ENCODE results near the gene HNRNPF. TPM values are rescaled to one million over a fixed set of nuclear protein-coding genes. Genes with fewer than 3 reads are reported as not detected.

Gene HNRNPF
- total and polyA plus RNA-seq, 2 donors (not counting 3 experiments of a cell fraction or from before 2014, with no cell fraction given) = 144 to 230 TPM

DNA sequence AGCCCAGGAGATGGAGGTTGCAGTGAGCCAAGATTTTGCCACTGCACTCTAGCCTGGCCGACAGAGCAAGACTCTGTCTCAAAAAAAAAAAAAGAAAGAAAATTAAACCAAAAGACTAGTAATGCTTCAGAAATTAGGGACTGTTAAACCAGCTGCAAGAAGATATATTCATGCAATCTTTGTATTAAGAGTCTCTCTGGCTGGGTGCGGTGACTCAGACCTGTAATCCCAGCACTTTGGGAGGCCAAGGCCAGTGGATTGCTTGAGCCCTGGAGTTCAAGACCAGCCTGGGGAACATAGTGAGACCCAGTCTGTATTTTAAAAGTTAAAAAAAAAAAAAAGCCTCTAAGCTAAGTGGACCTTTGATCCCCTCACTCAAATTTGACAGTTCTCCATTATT is 2.5 kb upstream of the HNRNPF start:
- no peak overlapping the region for H3K27ac ChIP-seq (ENCODE audit: insufficient read depth, low read depth, low read length)
- FAIRE-seq (no peak), DNase-seq (ENCODE audit: low read depth, low spot score) (no peak)
- dilution Hi-C loops (cut with MboI; ENCODE audit: extremely low pct_ligation_motif_present, low sequenced_read_pairs) (no loop called here), intact Hi-C loops (cut with micrococcal nuclease) (no loop called here)
- H3K27me3 ChIP-seq (ENCODE audit: control insufficient read depth in 2 of 2, insufficient read depth in 2 of 2, low read length in 2 of 2) = no peaks in the 10 kb centered on the region
- no peak overlapping the region for H3K4me2 ChIP-seq (ENCODE audit: insufficient read depth, low read length)
- CTCF ChIA-PET = no interaction called here
- peaks cover 5% of the 10 kb centered on the region for H3K4me1 ChIP-seq (ENCODE audit: control insufficient read depth, extremely low read depth, insufficient read depth, low read length)
- H3K79me2 ChIP-seq (ENCODE audit: control insufficient read depth, insufficient read depth, low read length) = peaks cover 20% of the 10 kb centered on the region
- no peak overlapping the region for H3K4me3 ChIP-seq (replicated peaks in 1 of 3; ENCODE audit: insufficient read depth in 1 of 3, low read depth in 1 of 3, low read length in 3 of 3)
- no peaks in the 10 kb centered on the region for H3K9me3 ChIP-seq (replicated peaks; ENCODE audit: control insufficient read depth, insufficient read depth, low read length)
- POLR2A ChIA-PET = no interaction called here
- H3K9me1 ChIP-seq (replicated peaks; ENCODE audit: control insufficient read depth, extremely low read depth, insufficient read depth, low read length) = no peaks in the 10 kb centered on the region
- no peaks in the 10 kb centered on the region for H4K20me1 ChIP-seq (replicated peaks; ENCODE audit: control insufficient read depth, extremely low read depth, insufficient read depth, low read length)
- H3K9ac ChIP-seq (replicated peaks; ENCODE audit: extremely low read depth, insufficient read depth, low read length) = no peak overlapping the region
- no peak overlapping the region for H2AFZ ChIP-seq (ENCODE audit: low read depth, low read length)
- no TSS peak for BruUV-seq (replicated peaks)
- TF ChIP-seq, protein P1, sequence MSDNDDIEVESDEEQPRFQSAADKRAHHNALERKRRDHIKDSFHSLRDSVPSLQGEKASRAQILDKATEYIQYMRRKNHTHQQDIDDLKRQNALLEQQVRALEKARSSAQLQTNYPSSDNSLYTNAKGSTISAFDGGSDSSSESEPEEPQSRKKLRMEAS (IDR thresholded peaks at IDR 0.05; ENCODE audit: insufficient read depth, insufficient read length) = no peak
- TF ChIP-seq FOS (IDR thresholded peaks at IDR 0.05; ENCODE audit: borderline replicate concordance, insufficient read depth, low read length) = no peak
- no peak for TF ChIP-seq POLR2AphosphoS5 (IDR thresholded peaks at IDR 0.05; ENCODE audit: insufficient read depth, low read depth, low read length)
- TF ChIP-seq, protein P2, sequence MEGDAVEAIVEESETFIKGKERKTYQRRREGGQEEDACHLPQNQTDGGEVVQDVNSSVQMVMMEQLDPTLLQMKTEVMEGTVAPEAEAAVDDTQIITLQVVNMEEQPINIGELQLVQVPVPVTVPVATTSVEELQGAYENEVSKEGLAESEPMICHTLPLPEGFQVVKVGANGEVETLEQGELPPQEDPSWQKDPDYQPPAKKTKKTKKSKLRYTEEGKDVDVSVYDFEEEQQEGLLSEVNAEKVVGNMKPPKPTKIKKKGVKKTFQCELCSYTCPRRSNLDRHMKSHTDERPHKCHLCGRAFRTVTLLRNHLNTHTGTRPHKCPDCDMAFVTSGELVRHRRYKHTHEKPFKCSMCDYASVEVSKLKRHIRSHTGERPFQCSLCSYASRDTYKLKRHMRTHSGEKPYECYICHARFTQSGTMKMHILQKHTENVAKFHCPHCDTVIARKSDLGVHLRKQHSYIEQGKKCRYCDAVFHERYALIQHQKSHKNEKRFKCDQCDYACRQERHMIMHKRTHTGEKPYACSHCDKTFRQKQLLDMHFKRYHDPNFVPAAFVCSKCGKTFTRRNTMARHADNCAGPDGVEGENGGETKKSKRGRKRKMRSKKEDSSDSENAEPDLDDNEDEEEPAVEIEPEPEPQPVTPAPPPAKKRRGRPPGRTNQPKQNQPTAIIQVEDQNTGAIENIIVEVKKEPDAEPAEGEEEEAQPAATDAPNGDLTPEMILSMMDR (IDR thresholded peaks at IDR 0.05; ENCODE audit: extremely low read depth in 1 of 2, insufficient read depth in 1 of 2, low read depth in 1 of 2, low read length in 2 of 2) = no peak
- TF ChIP-seq EZH2 (IDR thresholded peaks at IDR 0.05; ENCODE audit: borderline replicate concordance, low read depth, low read length, severe bottlenecking) = no peak
- no peak for TF ChIP-seq JUN (IDR thresholded peaks at IDR 0.05; ENCODE audit: borderline replicate concordance, insufficient read depth, insufficient read length, low read depth)
- no peak for TF ChIP-seq POLR2A (IDR thresholded peaks at IDR 0.05; ENCODE audit: low read depth, low read length)
- no peak for TF ChIP-seq GATA2 (IDR thresholded peaks at IDR 0.05; ENCODE audit: insufficient read depth, insufficient read length, low read depth, low read length)
- TF ChIP-seq MYC (IDR thresholded peaks at IDR 0.05; ENCODE audit: low read depth, low read length) = no peak
- no peaks in the 10 kb centered on the region for H3K36me3 ChIP-seq (ENCODE audit: control insufficient read depth in 2 of 2, extremely low read depth in 1 of 2, insufficient read depth in 2 of 2, low read length in 2 of 2)
